Measurements from ENCODE around the gene NFRKB. TPM values are rescaled to one million over a fixed set of nuclear protein-coding genes. Genes with fewer than 3 reads are reported as not detected.

NFRKB gene
- total and polyA plus RNA-seq, 2 donors (not counting 3 experiments of a cell fraction or from before 2014, with no cell fraction given), result 21.7 to 30.6 TPM

GRCh38 chr11:129933262-129933661 lies 37.9 kb upstream of the NFRKB start:
- Histone ChIP-seq H4K20me1 (replicated peaks; ENCODE audit: control insufficient read depth, extremely low read depth, insufficient read depth, low read length) (no peaks in the 10 kb centered on the region), H3K9me3 (replicated peaks; ENCODE audit: control insufficient read depth, insufficient read depth, low read length) (no peaks in the 10 kb centered on the region), H3K9me1 (replicated peaks; ENCODE audit: control insufficient read depth, extremely low read depth, insufficient read depth, low read length) (no peaks in the 10 kb centered on the region), H3K27me3 (ENCODE audit: control insufficient read depth in 2 of 2, insufficient read depth in 2 of 2, low read length in 2 of 2) (no peaks in the 10 kb centered on the region), H3K79me2 (ENCODE audit: control insufficient read depth, insufficient read depth, low read length) (no peaks in the 10 kb centered on the region), H3K4me1 (ENCODE audit: control insufficient read depth, extremely low read depth, insufficient read depth, low read length) (no peaks in the 10 kb centered on the region), H3K36me3 (ENCODE audit: control insufficient read depth in 2 of 2, extremely low read depth in 1 of 2, insufficient read depth in 2 of 2, low read length in 2 of 2) (peaks cover 2 to 6% of the 10 kb centered on the region in 2 experiments), H3K4me3 (replicated peaks in 1 of 3; ENCODE audit: insufficient read depth in 1 of 3, low read depth in 1 of 3, low read length in 3 of 3) (no peak overlapping the region), H3K4me2 (ENCODE audit: insufficient read depth, low read length) (no peak overlapping the region), H2AFZ (ENCODE audit: low read depth, low read length) (no peak overlapping the region), H3K9ac (replicated peaks; ENCODE audit: extremely low read depth, insufficient read depth, low read length) (no peak overlapping the region), H3K27ac (ENCODE audit: insufficient read depth, low read depth, low read length) (no peak overlapping the region)
- dilution Hi-C loops (cut with MboI; ENCODE audit: extremely low pct_ligation_motif_present, low sequenced_read_pairs) (no loop called here), intact Hi-C loops (cut with micrococcal nuclease) (no loop called here)
- no peak for DNase-seq (ENCODE audit: low read depth, low spot score)
- TF ChIP-seq MYC (IDR thresholded peaks at IDR 0.05; ENCODE audit: low read depth, low read length) (no peak), JUN (IDR thresholded peaks at IDR 0.05; ENCODE audit: borderline replicate concordance, insufficient read depth, insufficient read length, low read depth) (no peak), POLR2A (IDR thresholded peaks at IDR 0.05; ENCODE audit: low read depth, low read length) (no peak), FOS (IDR thresholded peaks at IDR 0.05; ENCODE audit: borderline replicate concordance, insufficient read depth, low read length) (no peak), GATA2 (IDR thresholded peaks at IDR 0.05; ENCODE audit: insufficient read depth, insufficient read length, low read depth, low read length) (no peak), POLR2AphosphoS5 (IDR thresholded peaks at IDR 0.05; ENCODE audit: insufficient read depth, low read depth, low read length) (no peak), EZH2 (IDR thresholded peaks at IDR 0.05; ENCODE audit: borderline replicate concordance, low read depth, low read length, severe bottlenecking) (no peak)
- TF ChIP-seq, protein P1, sequence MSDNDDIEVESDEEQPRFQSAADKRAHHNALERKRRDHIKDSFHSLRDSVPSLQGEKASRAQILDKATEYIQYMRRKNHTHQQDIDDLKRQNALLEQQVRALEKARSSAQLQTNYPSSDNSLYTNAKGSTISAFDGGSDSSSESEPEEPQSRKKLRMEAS (IDR thresholded peaks at IDR 0.05; ENCODE audit: insufficient read depth, insufficient read length), result no peak
- TF ChIP-seq, protein P2, sequence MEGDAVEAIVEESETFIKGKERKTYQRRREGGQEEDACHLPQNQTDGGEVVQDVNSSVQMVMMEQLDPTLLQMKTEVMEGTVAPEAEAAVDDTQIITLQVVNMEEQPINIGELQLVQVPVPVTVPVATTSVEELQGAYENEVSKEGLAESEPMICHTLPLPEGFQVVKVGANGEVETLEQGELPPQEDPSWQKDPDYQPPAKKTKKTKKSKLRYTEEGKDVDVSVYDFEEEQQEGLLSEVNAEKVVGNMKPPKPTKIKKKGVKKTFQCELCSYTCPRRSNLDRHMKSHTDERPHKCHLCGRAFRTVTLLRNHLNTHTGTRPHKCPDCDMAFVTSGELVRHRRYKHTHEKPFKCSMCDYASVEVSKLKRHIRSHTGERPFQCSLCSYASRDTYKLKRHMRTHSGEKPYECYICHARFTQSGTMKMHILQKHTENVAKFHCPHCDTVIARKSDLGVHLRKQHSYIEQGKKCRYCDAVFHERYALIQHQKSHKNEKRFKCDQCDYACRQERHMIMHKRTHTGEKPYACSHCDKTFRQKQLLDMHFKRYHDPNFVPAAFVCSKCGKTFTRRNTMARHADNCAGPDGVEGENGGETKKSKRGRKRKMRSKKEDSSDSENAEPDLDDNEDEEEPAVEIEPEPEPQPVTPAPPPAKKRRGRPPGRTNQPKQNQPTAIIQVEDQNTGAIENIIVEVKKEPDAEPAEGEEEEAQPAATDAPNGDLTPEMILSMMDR (IDR thresholded peaks at IDR 0.05; ENCODE audit: extremely low read depth in 1 of 2, insufficient read depth in 1 of 2, low read depth in 1 of 2, low read length in 2 of 2), result no peak
- FAIRE-seq, result no peak
- no TSS peak for BruUV-seq (replicated peaks)
- POLR2A ChIA-PET, result no interaction called here
- CTCF ChIA-PET, result interaction anchor here (0.5 to 3.2 kb wide), 3 partner anchors 10 to 199 kb away, joined by 3 to 14 read pairs (median 9); partner anchors contain the start of gene PRDM10
